HEK293 (cell line): ENCODE data around the gene TP53BP1.

ENCODE experiments used
- ZNF560 ChIP-seq: fragments of 450-650 bp; formaldehyde crosslinking; IDR thresholded peaks from 2 replicates; pipeline ENCODE4 v1.5.1; 2017; ENCODE audit warnings: missing biosample characterization, missing genetic modification characterization, borderline replicate concordance

The TP53BP1 gene

GRCh38 chr15:43360821-43361220, 132.1 kb downstream of the TP53BP1 start (continued):
- no peak for TF ChIP-seq ZNF560
